Smooth muscle cell of the pulmonary artery (primary cell): ENCODE results near the gene ATP7A. TPM values are rescaled to one million over a fixed set of nuclear protein-coding genes. Genes with fewer than 3 reads are reported as not detected.

ENCODE experiments used
- total RNA-seq: library from RNA; depleted of rRNA; stranded (reverse); fragments of >200 nt; gene quantifications from 2 replicates; pipeline ENCODE4 v1.2.3, GENCODE V29; 2014

Gene ATP7A
- total RNA-seq: 17.8 and 22.1 TPM in 2 replicates

DNA sequence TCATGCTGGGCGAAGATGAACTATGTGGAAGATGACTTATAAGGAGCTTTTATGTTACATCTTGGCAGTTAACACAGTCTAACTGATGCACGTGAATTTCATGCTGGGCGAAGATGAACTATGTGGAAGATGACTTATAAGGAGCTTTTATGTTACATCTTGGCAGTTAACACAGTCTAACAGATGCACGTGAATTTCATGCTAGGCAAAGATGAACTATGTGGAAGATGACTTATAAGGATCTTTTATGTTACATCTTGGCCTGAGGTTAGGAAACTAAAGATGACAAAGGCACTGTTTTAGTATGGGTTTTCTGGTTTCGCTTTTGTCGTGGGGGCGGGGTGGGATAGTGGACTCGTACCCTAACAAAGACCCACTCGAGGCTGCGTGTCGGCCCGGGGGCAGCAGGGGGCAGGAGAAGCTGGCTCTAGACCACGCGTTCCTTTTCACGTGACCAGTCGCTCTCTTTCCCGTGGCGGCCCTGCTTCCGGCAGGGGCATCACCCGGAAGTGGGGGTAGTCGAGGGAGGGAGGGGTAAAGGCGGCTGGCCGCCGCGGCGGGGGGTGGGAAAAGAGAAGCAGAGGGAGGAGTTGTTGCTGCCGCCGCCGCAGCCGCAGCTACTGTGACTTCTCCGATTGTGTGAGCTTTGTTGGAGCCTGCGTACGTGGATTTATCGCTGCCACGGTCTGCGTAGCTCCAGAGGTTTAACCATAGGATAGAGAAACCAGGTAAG lies at the start of gene ATP7A:
Gene ATP7A, plus strand, starts transcription at position 586 of the 733 bp plus-strand sequence. CDS start 60,949 bp downstream, outside the sequence.

DNA sequence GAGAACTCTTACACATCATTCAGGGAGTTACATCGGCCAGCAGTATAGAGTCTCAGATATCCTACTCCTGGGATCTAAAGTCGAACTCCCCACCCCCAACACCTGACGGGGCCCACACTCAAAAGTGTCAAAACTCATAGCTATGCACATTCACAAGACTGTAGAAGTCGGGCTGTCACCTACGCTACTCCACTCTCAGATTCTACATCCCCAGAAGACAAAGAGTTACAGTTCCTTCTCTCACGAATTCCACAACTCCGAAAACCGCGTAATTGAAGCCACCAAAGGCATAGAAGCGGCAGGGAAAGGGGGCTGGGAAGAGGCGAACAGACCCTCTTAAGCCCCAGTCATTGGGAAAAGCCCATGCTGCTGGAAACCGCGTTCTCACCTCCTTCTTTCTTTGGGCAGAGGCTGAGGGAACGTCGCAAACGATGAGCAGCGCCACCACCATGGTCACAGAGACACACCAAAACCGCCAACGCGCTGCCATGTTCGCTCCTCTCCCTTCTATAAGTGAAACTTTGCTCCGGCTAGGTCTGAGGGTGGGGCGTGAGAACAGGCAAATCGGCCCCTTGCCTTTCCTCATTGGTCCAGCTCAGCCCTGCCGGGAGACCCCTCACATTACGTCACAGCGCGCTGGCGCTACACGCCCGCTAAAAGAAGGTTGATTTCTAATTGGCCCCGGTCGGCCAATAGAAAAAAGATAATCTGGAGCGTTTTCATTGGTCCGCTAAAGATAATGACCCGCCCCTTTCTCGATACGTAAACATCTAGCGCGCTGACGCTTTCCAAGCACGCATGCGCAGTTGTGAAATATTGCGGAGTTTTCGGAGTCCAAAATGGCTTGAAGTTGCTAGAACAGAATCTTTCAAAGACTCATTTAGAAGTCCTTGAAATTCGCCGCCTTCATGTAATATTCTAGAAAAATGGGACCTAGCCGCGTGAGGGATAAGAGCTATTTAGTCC lies 15.3 kb upstream of the ATP7A start, which contains the start of gene MAGT1:
Gene MAGT1, minus strand, starts transcription at position 515 of the 966 bp plus-strand sequence. Its CDS starts 25 bp downstream, at position 490.

DNA sequence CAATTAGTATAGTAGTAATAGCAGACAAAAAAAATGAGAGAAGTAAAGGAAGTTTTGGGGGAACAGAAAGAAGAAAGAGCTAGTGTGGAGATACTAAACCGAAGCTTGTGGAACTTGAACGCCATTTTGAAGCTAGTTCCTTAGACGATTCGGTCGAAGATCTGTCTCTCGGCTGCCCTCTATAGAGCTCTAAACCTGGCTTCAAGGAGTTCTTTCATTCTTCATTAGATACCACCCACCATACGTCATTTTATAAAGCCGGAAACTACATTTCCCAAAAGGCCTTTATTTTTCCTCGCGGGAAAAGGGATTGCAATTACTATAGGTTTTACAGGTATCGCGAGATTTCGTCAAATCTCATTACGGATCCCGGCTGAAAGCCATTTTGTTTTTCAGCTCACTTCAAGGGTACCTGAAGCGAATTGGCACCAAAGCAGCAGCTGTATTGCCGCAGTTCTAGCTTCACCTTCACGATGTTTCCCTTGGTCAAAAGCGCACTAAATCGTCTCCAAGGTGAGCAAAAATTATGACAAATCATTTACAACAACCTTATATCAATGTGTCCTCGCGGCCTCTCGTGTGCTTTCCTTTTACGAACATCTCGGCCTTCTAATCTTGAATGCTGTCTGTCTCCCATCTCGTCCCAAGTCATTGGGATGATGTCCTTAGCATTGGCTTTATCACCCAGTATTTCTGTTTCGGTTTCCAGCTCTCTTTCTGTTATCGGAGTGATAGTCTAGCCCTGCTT lies 11.2 kb upstream of the ATP7A start, which contains the start of gene COX7B:
Gene COX7B, plus strand, starts transcription at position 388 of the 748 bp plus-strand sequence. Its CDS starts 86 bp downstream, at position 474.

DNA sequence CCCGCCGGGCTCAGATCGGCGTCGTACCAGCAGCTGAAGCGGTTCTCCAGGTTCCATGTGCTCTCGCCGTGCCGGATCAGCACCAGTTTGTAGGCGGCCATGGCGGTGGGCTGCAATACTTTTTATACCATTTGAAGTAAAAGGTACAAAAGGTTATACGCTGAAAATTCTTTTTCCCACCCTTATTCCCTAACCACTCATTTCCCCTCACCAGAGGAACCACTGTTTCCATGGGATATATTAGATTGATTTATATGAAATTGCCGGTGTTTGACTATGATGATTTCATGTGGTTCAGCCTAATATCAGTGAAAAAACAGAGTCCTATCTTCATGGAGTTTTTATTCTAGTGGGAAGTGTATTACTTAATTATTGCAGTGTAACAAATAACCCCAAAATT lies 59.0 kb downstream of the ATP7A start, which contains the start of gene PGAM4:
Gene PGAM4, minus strand, starts transcription at position 101 of the 400 bp plus-strand sequence. Its CDS starts 0 bp downstream, at position 101.

Other genes with a start within 250 kb of the ATP7A start
- 65.3 and 97.3 TPM in 2 replicates for gene ATRX, start 124.5 kb upstream of the ATP7A start, total RNA-seq
- gene MAGT1, start 15.3 kb upstream of the ATP7A start, total RNA-seq: 195 and 241 TPM in 2 replicates
- 142 and 197 TPM in 2 replicates for gene COX7B, start 11.2 kb upstream of the ATP7A start, total RNA-seq
- gene PGAM4, start 58.9 kb downstream of the ATP7A start, total RNA-seq: not detected in 2 replicates
- 756 and 903 TPM in 2 replicates for gene PGK1, start 193.6 kb downstream of the ATP7A start, total RNA-seq
- 6.0 and 9.0 TPM in 2 replicates for gene TAF9B, start 229.0 kb downstream of the ATP7A start, total RNA-seq